Keratinocyte (primary cell): Measurements from ENCODE around the gene LEMD1. TPM values are rescaled to one million over a fixed set of nuclear protein-coding genes. Genes with fewer than 3 reads are reported as not detected.

Experiments used
- DNase-seq: peaks from one replicate; pipeline ENCODE4 v3.0.0-alpha.2; 2011; ENCODE audit warnings: low read depth, missing footprints, low spot score
- FAIRE-seq: peaks from 2 replicates; lab custom pipeline; 2011; peaks lifted over from hg19 to GRCh38; lab: Jason Lieb, UNC
- H2AFZ ChIP-seq: 2 replicates; pipeline ENCODE4 v1.6.0; 2012; ENCODE audit warnings: low read length, control low read depth, inconsistent platforms; ENCODE audit not compliant: control insufficient read depth
- H3K27ac ChIP-seq: 2 replicates; pipeline ENCODE4 v1.5.1; 2011; ENCODE audit warnings: low read length; ENCODE audit not compliant: control insufficient read depth, insufficient read depth
- H3K27me3 ChIP-seq: 3 replicates; pipeline ENCODE4 v1.6.0; 2011; ENCODE audit warnings: low read length; ENCODE audit not compliant: control insufficient read depth, insufficient read depth; ENCODE audit errors: extremely low read depth
- H3K36me3 ChIP-seq, 2 experiments: 2 replicates in 1 of 2; 3 replicates in 1 of 2; pipeline ENCODE4 v1.5.1; 2011; ENCODE audit warnings: low read length in 2 of 2, mild to moderate bottlenecking in 1 of 2; ENCODE audit not compliant: control insufficient read depth in 2 of 2, insufficient read depth in 2 of 2; ENCODE audit errors: extremely low read depth in 1 of 2
- H3K4me1 ChIP-seq: 3 replicates; pipeline ENCODE4 v1.5.1; 2011; ENCODE audit warnings: low read length; ENCODE audit not compliant: control insufficient read depth, insufficient read depth; ENCODE audit errors: extremely low read depth
- H3K4me2 ChIP-seq: 3 replicates; pipeline ENCODE4 v1.6.0; 2011; ENCODE audit warnings: low read depth, low read length; ENCODE audit not compliant: control insufficient read depth, insufficient read depth; ENCODE audit errors: extremely low read depth
- H3K4me3 ChIP-seq, 3 experiments: fragments of 200-600 bp in 1 of 3; sonication (generic) in 1 of 3; 2 replicates in 2 of 3; 3 replicates in 1 of 3; pipeline ENCODE4 v1.5.1; 2011 to 2016; ENCODE audit warnings: low read length in 3 of 3, mild to moderate bottlenecking in 3 of 3, control low read depth in 2 of 3, inconsistent platforms in 1 of 3, low read depth in 1 of 3, mixed read lengths in 1 of 3, mixed run types in 1 of 3, moderate library complexity in 1 of 3; ENCODE audit not compliant: control insufficient read depth in 2 of 3, insufficient read depth in 2 of 3; ENCODE audit errors: extremely low read depth in 1 of 3
- H3K79me2 ChIP-seq: 2 replicates; pipeline ENCODE4 v1.6.0; 2012; ENCODE audit warnings: low read length; ENCODE audit not compliant: control insufficient read depth, insufficient read depth
- H3K9ac ChIP-seq: 3 replicates; pipeline ENCODE4 v1.6.0; 2011; ENCODE audit warnings: low read length; ENCODE audit not compliant: control insufficient read depth, insufficient read depth; ENCODE audit errors: extremely low read depth
- H3K9me1 ChIP-seq: 3 replicates; pipeline ENCODE4 v1.6.0; 2011; ENCODE audit warnings: low read length; ENCODE audit not compliant: control insufficient read depth, insufficient read depth; ENCODE audit errors: extremely low read depth
- H3K9me3 ChIP-seq: 2 replicates; pipeline ENCODE4 v1.5.1; 2012; ENCODE audit warnings: low read depth, low read length; ENCODE audit not compliant: control insufficient read depth
- H4K20me1 ChIP-seq: 3 replicates; pipeline ENCODE4 v1.6.0; 2011; ENCODE audit warnings: low read length; ENCODE audit not compliant: control insufficient read depth, insufficient read depth; ENCODE audit errors: extremely low read depth
- CTCF ChIP-seq, 3 experiments: IDR thresholded peaks in 1 of 3; conservative IDR thresholded peaks in 1 of 3; optimal IDR thresholded peaks in 1 of 3; 2 replicates in 2 of 3; 3 replicates in 1 of 3; pipeline versions ENCODE3 to v1.5.1; 2011; ENCODE audit warnings: low read length in 3 of 3, mild to moderate bottlenecking in 3 of 3, moderate library complexity in 2 of 3, control low read depth in 1 of 3, inconsistent platforms in 1 of 3; ENCODE audit not compliant: insufficient read depth in 2 of 3; ENCODE audit errors: extremely low read depth in 1 of 3
- EZH2 ChIP-seq: IDR thresholded peaks from one replicate; pipeline ENCODE4 v1.6.1; 2012; ENCODE audit warnings: inconsistent platforms, mild to moderate bottlenecking, low read length, moderate library complexity
- dilution Hi-C: fragments of 300-500 bp; cut with MboI; formaldehyde crosslinking; loops from one replicate; pipeline ENCODE4 v1.7.0; 2020; ENCODE audit warnings: low sequenced_read_pairs; ENCODE audit not compliant: extremely low pct_ligation_motif_present
- polyA plus RNA-seq, 5 experiments: library from polyadenylated mRNA; depleted of rRNA in 3 of 5; stranded (reverse) in 3 of 5; stranded (forward) in 1 of 5; unstranded in 1 of 5; fragments of >200 nt; gene quantifications; 1 replicate in 1 of 5; 2 replicates in 3 of 5; 3 replicates in 1 of 5; pipeline versions ENCODE4 v1.2.1 to v1.2.3, GENCODE V29; 2011 to 2012; ENCODE audit warnings: missing spikeins in 2 of 5, low read depth in 1 of 5, low replicate concordance in 1 of 5

LEMD1 gene
- polyA plus RNA-seq, 1 donor (not counting 4 experiments of a cell fraction or from before 2014, with no cell fraction given): 1.9 TPM

- H3K79me2 ChIP-seq: peaks cover 57% of the 10 kb centered on the region
Observed at GRCh38 chr1:205447457-205448341, 25.8 kb upstream of the LEMD1 start.

GRCh38 chr1:205446828-205447227 lies 25.0 kb upstream of the LEMD1 start:
- FAIRE-seq (no peak), DNase-seq (no peak)
- H3K4me3 ChIP-seq: no peak overlapping the region
- peaks cover 3% of the 10 kb centered on the region for H3K9me1 ChIP-seq
- TF ChIP-seq CTCF (optimal IDR thresholded peaks at IDR 0.05 in 1 of 3, IDR thresholded peaks at IDR 0.05 in 1 of 3, conservative IDR thresholded peaks at IDR 0.05 in 1 of 3; ENCODE audit: extremely low read depth in 1 of 3, insufficient read depth in 2 of 3, low read length in 3 of 3) (no peak), EZH2 (no peak)
- H2AFZ ChIP-seq: no peak overlapping the region
- H3K36me3 ChIP-seq: peaks cover 13 to 21% of the 10 kb centered on the region in 2 experiments
- H3K27me3 ChIP-seq: no peaks in the 10 kb centered on the region
- peaks cover 11% of the 10 kb centered on the region for H4K20me1 ChIP-seq
- H3K4me2 ChIP-seq: peak overlapping the region; percentile 84
- H3K27ac ChIP-seq: no peak overlapping the region
- dilution Hi-C loops: no loop called here
- H3K4me1 ChIP-seq: peaks cover 69% of the 10 kb centered on the region
- peaks cover 57% of the 10 kb centered on the region for H3K79me2 ChIP-seq
- H3K9ac ChIP-seq: no peak overlapping the region
- H3K9me3 ChIP-seq: no peaks in the 10 kb centered on the region

More at GRCh38 chr1:205447457-205448341, 25.8 kb upstream of the LEMD1 start:
- TF ChIP-seq CTCF (optimal IDR thresholded peaks at IDR 0.05 in 1 of 3, IDR thresholded peaks at IDR 0.05 in 1 of 3, conservative IDR thresholded peaks at IDR 0.05 in 1 of 3; ENCODE audit: extremely low read depth in 1 of 3, insufficient read depth in 2 of 3, low read length in 3 of 3): no peak
- peak overlapping the region; percentile 74 to 88 (median 87) for H3K4me3 ChIP-seq
- peak overlapping the region; percentile 97 for H3K9ac ChIP-seq
- peaks cover 3% of the 10 kb centered on the region for H3K9me1 ChIP-seq
- FAIRE-seq (peak; percentile 84), DNase-seq (no peak)
- dilution Hi-C loops: no loop called here
- H3K27me3 ChIP-seq: no peaks in the 10 kb centered on the region
- peak overlapping the region; percentile 84 for H3K4me2 ChIP-seq
- peaks cover 11% of the 10 kb centered on the region for H4K20me1 ChIP-seq
- H3K36me3 ChIP-seq: peaks cover 13 to 21% of the 10 kb centered on the region in 2 experiments
- peaks cover 60% of the 10 kb centered on the region for H3K4me1 ChIP-seq
- H2AFZ ChIP-seq: no peak overlapping the region
- H3K27ac ChIP-seq: peak overlapping the region; percentile 88
- no peaks in the 10 kb centered on the region for H3K9me3 ChIP-seq
